ENCODE results near the gene KDM4C. TPM values are rescaled to one million over a fixed set of nuclear protein-coding genes. Genes with fewer than 3 reads are reported as not detected.

KDM4C gene
- total RNA-seq, 2 experiments from 2014 or later = 60.1 to 61.3 TPM

DNA sequence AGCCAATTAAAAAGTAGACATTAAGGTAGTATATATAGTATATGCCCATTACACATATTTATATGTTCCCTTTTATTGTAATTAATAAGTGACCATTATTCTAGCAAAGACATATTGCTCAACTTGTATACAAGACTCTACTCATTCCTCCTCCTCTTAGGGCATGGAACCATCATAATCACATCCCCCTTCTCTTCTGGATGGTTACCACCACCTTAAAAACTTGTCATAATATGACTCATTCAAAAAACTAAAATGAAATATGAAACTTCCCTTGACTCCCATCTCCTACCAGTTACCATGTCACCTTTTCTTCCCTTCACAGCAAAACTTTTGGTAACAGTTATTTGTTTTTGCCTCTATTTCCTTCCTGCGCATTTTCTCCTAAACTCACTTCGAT lies 438.7 kb downstream of the KDM4C start:
- H3K27me3 ChIP-seq (ENCODE audit: control insufficient read depth in 1 of 2, insufficient read depth in 2 of 2, low read length in 2 of 2) = no peaks in the 10 kb centered on the region
- H3K4me3 ChIP-seq (ENCODE audit: low read length) = no peak overlapping the region
- intact Hi-C loops (cut with DNase I, micrococcal nuclease) = loop anchor here in 1 of 2 experiments (10.0 kb wide), 1 partner anchor 62 kb away; no protein-coding TSS in a partner anchor
- Mint-ChIP-seq H3K4me3 (no peak overlapping the region), H3K27me3 (no peaks in the 10 kb centered on the region), H3K9me3 (no peaks in the 10 kb centered on the region), H3K4me1 (ENCODE audit: low read depth) (no peaks in the 10 kb centered on the region), H3K27ac (no peak overlapping the region), H3K36me3 (ENCODE audit: low read depth) (no peaks in the 10 kb centered on the region)
- TF ChIP-seq, protein P1, sequence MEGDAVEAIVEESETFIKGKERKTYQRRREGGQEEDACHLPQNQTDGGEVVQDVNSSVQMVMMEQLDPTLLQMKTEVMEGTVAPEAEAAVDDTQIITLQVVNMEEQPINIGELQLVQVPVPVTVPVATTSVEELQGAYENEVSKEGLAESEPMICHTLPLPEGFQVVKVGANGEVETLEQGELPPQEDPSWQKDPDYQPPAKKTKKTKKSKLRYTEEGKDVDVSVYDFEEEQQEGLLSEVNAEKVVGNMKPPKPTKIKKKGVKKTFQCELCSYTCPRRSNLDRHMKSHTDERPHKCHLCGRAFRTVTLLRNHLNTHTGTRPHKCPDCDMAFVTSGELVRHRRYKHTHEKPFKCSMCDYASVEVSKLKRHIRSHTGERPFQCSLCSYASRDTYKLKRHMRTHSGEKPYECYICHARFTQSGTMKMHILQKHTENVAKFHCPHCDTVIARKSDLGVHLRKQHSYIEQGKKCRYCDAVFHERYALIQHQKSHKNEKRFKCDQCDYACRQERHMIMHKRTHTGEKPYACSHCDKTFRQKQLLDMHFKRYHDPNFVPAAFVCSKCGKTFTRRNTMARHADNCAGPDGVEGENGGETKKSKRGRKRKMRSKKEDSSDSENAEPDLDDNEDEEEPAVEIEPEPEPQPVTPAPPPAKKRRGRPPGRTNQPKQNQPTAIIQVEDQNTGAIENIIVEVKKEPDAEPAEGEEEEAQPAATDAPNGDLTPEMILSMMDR (IDR thresholded peaks at IDR 0.05) = no peak
- H3K4me1 ChIP-seq (ENCODE audit: insufficient read depth, low read length) = no peaks in the 10 kb centered on the region
- H3K27ac ChIP-seq (ENCODE audit: low read depth in 1 of 2, low read length in 2 of 2) = no peak overlapping the region
- POLR2A ChIA-PET = no interaction called here
- CTCF ChIA-PET = no interaction called here
- no peaks in the 10 kb centered on the region for H3K9me3 ChIP-seq (ENCODE audit: control insufficient read depth in 1 of 2, insufficient read depth in 1 of 2, low read length in 2 of 2)
- DNase-seq = no peak
- H3K36me3 ChIP-seq (ENCODE audit: insufficient read depth, low read length) = no peaks in the 10 kb centered on the region
- no peak for ATAC-seq (ENCODE audit: poor library complexity)

DNA sequence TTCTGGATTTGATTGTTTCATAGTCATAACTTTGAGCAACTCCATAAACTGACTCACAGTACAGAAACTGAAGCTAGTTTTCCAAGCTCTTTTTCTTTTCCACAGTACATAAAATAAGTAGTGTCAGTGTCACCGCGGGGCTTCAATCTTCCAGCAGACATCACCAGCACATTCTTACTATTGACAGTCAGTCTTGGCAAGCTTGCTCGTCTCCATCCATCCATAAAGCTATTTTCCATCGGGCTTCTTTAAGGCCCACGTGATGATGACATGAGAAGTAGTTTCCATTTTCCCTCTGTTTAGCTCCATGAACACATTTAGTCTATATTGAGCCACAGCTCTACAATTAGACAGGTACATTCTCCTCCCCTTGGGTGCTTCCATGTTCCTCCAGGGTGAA lies 443.4 kb downstream of the KDM4C start:
- DNase-seq (no peak), ATAC-seq (ENCODE audit: poor library complexity) (no peak)
- H3K27ac Mint-ChIP-seq = no peak overlapping the region
- H3K4me3 Mint-ChIP-seq = no peak overlapping the region
- Histone ChIP-seq H3K27ac (ENCODE audit: low read depth in 1 of 2, low read length in 2 of 2) (no peak overlapping the region), H3K36me3 (ENCODE audit: insufficient read depth, low read length) (no peaks in the 10 kb centered on the region), H3K9me3 (ENCODE audit: control insufficient read depth in 1 of 2, insufficient read depth in 1 of 2, low read length in 2 of 2) (no peaks in the 10 kb centered on the region), H3K27me3 (ENCODE audit: control insufficient read depth in 1 of 2, insufficient read depth in 2 of 2, low read length in 2 of 2) (no peaks in the 10 kb centered on the region), H3K4me3 (ENCODE audit: low read length) (no peak overlapping the region), H3K4me1 (ENCODE audit: insufficient read depth, low read length) (no peaks in the 10 kb centered on the region)
- ChIA-PET CTCF (no interaction called here), POLR2A (no interaction called here)
- H3K9me3 Mint-ChIP-seq = no peaks in the 10 kb centered on the region
- no peaks in the 10 kb centered on the region for H3K27me3 Mint-ChIP-seq
- no peaks in the 10 kb centered on the region for H3K4me1 Mint-ChIP-seq (ENCODE audit: low read depth)
- no peaks in the 10 kb centered on the region for H3K36me3 Mint-ChIP-seq (ENCODE audit: low read depth)
- TF ChIP-seq, protein P1 (IDR thresholded peaks at IDR 0.05) = no peak
- intact Hi-C loops (cut with DNase I, micrococcal nuclease) = no loop called here

DNA sequence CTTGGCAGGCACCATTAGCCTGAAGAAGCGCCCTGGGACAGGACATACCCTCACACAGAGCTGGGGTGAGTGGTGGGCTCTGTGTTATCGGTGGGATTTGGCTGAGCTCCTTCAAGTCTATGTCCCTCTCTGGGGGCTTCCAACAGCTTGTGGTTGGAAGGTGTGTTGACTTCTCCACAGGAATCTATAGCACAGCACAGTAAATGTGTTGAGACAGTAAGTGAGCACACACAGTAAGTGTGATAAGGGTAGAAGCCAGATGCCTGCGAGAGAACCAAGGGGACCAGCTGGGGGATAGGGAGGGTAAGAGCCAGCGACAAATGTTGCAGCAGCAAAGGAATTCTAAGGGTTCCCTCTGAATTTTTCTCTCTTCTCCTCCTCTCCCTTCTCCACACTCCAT lies 448.0 kb downstream of the KDM4C start:
- H3K4me3 ChIP-seq (ENCODE audit: low read length) = no peak overlapping the region
- intact Hi-C loops (cut with DNase I, micrococcal nuclease) = no loop called here
- no peaks in the 10 kb centered on the region for H3K9me3 ChIP-seq (ENCODE audit: control insufficient read depth in 1 of 2, insufficient read depth in 1 of 2, low read length in 2 of 2)
- H3K36me3 Mint-ChIP-seq (ENCODE audit: low read depth) = no peaks in the 10 kb centered on the region
- TF ChIP-seq, protein P1 (IDR thresholded peaks at IDR 0.05) = no peak
- ATAC-seq (ENCODE audit: poor library complexity) (no peak), DNase-seq (no peak)
- H3K27me3 Mint-ChIP-seq = no peaks in the 10 kb centered on the region
- CTCF ChIA-PET = no interaction called here
- H3K9me3 Mint-ChIP-seq = no peaks in the 10 kb centered on the region
- H3K27ac ChIP-seq (ENCODE audit: low read depth in 1 of 2, low read length in 2 of 2) = no peak overlapping the region
- POLR2A ChIA-PET = no interaction called here
- H3K27me3 ChIP-seq (ENCODE audit: control insufficient read depth in 1 of 2, insufficient read depth in 2 of 2, low read length in 2 of 2) = no peaks in the 10 kb centered on the region
- H3K4me3 Mint-ChIP-seq = no peak overlapping the region
- H3K36me3 ChIP-seq (ENCODE audit: insufficient read depth, low read length) = no peaks in the 10 kb centered on the region
- H3K4me1 Mint-ChIP-seq (ENCODE audit: low read depth) = no peaks in the 10 kb centered on the region
- H3K27ac Mint-ChIP-seq = no peak overlapping the region
- H3K4me1 ChIP-seq (ENCODE audit: insufficient read depth, low read length) = no peaks in the 10 kb centered on the region
